Measurements from ENCODE around the gene GADL1. TPM values are rescaled to one million over a fixed set of nuclear protein-coding genes. Genes with fewer than 3 reads are reported as not detected.

The GADL1 gene, protein sequence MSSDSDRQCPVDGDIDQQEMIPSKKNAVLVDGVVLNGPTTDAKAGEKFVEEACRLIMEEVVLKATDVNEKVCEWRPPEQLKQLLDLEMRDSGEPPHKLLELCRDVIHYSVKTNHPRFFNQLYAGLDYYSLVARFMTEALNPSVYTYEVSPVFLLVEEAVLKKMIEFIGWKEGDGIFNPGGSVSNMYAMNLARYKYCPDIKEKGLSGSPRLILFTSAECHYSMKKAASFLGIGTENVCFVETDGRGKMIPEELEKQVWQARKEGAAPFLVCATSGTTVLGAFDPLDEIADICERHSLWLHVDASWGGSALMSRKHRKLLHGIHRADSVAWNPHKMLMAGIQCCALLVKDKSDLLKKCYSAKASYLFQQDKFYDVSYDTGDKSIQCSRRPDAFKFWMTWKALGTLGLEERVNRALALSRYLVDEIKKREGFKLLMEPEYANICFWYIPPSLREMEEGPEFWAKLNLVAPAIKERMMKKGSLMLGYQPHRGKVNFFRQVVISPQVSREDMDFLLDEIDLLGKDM
- total RNA-seq: under 1 TPM in 1 of 4 donors, not detected in 3; 0.46 TPM

DNA sequence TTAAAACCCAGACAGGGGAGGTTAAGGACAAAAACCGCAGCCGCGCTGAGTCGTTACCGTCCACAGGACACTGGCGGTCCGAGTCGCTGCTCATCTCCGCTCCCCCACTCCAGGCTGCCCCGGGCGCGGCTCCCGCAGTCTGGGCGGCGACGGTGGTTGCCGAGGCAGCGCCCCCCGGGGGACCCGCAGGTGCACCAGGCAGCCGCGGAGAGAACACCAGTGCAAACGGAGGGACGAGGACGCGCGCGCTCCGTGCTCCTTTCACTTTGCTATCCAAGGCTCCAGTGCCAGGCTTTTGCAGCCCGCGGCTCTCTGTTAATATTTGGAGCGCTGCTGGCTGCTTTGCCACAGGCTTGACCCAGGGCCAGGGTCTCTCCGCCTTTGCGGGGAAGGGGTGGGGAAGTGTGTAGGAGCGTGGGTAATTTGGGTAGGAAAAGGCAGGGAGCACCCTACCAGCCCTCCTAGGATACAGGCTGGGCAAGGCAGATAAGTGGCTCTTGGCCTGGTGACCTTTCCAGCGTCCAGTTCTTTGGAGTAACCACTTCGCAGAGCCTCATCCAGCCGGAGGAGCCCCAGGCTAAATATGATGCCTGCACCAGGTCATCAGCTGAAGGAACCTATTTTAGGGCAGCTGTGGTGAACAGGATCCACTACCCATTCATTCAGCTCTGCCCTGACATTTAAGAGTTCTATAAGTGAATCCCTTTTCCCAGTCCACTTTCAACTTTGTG, at the start of gene GADL1:
GADL1 (minus strand) TSS at position 141 of the 731 bp plus-strand sequence; CDS start at position 94, 47 bp downstream.
- TF ChIP-seq, protein P1, sequence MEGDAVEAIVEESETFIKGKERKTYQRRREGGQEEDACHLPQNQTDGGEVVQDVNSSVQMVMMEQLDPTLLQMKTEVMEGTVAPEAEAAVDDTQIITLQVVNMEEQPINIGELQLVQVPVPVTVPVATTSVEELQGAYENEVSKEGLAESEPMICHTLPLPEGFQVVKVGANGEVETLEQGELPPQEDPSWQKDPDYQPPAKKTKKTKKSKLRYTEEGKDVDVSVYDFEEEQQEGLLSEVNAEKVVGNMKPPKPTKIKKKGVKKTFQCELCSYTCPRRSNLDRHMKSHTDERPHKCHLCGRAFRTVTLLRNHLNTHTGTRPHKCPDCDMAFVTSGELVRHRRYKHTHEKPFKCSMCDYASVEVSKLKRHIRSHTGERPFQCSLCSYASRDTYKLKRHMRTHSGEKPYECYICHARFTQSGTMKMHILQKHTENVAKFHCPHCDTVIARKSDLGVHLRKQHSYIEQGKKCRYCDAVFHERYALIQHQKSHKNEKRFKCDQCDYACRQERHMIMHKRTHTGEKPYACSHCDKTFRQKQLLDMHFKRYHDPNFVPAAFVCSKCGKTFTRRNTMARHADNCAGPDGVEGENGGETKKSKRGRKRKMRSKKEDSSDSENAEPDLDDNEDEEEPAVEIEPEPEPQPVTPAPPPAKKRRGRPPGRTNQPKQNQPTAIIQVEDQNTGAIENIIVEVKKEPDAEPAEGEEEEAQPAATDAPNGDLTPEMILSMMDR (IDR thresholded peaks at IDR 0.05): no peak
- peak; percentile 79 for ATAC-seq (ENCODE audit: low FRiP score)
- DNase-seq (ENCODE audit: low spot score): no peak

DNA sequence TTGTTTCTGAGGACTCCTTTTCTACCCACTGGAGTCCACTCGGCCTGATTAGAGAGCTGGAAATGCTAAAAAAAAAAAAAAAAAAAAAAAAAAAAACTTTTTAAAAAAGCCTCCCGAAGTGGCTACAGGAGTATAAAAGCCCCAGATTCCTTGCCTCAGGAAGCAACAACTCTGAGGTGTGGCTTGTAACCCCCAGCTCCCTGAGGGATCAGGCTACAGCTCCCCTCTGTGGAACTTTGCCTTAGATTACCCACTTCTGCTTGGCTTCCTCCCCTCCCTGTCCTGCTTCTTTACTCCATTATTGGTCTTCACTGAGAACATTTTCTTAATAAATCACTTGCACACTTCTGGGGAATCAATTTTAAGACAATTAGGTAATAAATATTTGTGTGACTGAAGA, 49.7 kb upstream of the GADL1 start:
- TF ChIP-seq, protein P1 (IDR thresholded peaks at IDR 0.05): no peak
- no peak for ATAC-seq (ENCODE audit: low FRiP score)
- DNase-seq (ENCODE audit: low spot score): no peak

DNA sequence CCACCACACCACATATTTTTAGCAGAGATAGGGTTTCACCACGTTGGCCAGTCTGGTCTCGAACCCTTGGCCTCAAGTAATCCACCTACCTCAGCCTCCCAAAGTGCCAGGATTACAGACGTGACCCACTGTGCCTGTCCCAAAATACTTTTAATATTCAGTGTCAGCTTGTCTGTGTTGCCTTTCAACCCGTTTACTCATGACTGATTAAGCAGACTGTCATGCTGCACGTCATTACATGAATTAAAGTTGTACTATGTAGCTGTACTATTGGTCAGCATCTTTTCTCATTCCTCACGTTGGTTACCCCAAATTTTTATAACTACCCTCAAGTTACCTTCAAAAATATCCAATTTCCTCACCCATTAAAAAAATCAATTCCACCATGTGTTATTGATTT, 48.7 kb upstream of the GADL1 start:
- ATAC-seq (ENCODE audit: low FRiP score) (no peak), DNase-seq (ENCODE audit: low spot score) (no peak)
- TF ChIP-seq, protein P1 (IDR thresholded peaks at IDR 0.05): no peak

DNA sequence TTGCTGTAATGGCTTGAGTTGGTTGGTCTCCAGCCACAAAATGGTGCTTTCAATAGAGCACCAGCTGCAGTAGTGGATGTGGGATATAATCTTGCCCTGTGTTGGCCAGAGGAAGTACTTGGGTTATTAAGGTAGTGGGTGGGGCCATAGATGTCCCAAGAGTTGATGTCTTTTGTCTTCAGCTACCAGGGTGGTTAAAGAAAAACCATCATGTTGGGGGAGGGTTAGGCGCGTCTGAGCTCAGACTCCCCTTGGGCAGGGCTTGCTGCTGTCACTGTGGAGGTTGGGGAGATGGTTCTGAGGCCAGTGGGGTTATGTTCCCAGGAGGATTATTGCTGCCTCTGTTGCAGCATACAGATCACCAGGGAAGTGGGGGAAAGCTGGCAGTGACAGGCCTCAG, 46.9 kb upstream of the GADL1 start:
- DNase-seq (ENCODE audit: low spot score): no peak
- TF ChIP-seq, protein P1 (IDR thresholded peaks at IDR 0.05): no peak
- ATAC-seq (ENCODE audit: low FRiP score): no peak

DNA sequence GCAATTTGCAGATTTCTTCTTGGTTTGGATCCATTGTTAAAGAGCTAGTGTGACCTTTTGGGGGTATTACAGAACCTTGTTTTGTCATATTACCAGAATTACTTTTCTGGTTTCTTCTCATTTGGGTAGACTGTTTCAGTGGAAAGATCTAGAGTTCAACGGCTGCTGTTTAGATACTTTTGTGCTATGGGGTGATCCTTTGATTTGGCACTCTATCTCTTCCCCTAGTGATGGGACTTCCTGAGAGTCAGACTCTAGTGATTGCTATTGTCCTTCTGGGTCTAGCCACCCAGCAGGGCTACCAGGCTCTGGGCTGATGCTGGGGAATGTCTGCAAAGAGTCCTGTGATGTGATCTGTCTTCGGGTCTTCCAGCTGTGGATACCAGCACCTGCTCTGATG, 46.3 kb upstream of the GADL1 start:
- no peak for ATAC-seq (ENCODE audit: low FRiP score)
- TF ChIP-seq, protein P1 (IDR thresholded peaks at IDR 0.05): no peak
- DNase-seq (ENCODE audit: low spot score): no peak

DNA sequence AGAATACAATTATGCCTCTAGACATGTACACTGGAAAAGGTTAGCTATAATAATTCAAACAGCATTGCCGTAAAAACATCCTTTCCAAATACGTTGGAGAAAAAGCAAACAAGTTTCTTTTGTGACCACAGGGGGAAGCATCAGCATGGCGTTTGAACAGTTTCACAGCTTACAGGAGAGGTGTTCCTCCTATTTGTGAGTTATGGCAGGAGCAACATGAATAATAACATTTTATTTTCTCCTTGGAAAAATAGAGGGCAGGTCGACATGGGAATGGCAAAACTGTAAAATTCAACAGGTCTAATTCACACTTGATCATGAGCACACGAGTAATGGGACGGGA, 39.7 kb upstream of the GADL1 start:
- DNase-seq (ENCODE audit: low spot score) (no peak), ATAC-seq (ENCODE audit: low FRiP score) (no peak)
- TF ChIP-seq, protein P1 (IDR thresholded peaks at IDR 0.05): no peak
